HepG2 (cell line): ENCODE data around the gene VWA3B. TPM values are rescaled to one million over a fixed set of nuclear protein-coding genes. Genes with fewer than 3 reads are reported as not detected.

ENCODE experiments used
- ATAC-seq: fragments of 200-7000 bp; cut with Tn5 transposase; 3 replicates; pipeline ENCODE4 v1.9.1; 2020; ENCODE audit warnings: mild to moderate bottlenecking, moderate library complexity
- BruUV-seq: library from RNA; stranded (reverse); fragments of 400-500 nt; replicated peaks from 2 replicates; lab custom pipeline; 2021; lab: Mats Ljungman, UMichigan
- CTCF ChIA-PET: fragments of 300-600 bp; formaldehyde crosslinking; extraction: SDS; loops from one replicate; lab custom pipeline; 2021; ENCODE audit warnings: low total read pairs, inconsistent platforms, low intra/inter-chr PET ratio; lab: Yijun Ruan, JAX
- POLR2A ChIA-PET: fragments of 350-600 bp; sonication (Branson Sonifier 250); formaldehyde crosslinking; loops from one replicate; lab custom pipeline; 2020; ENCODE audit warnings: antibody characterized with exemption, inconsistent platforms; lab: Yijun Ruan, JAX
- DNase-seq: peaks from one replicate; pipeline ENCODE4 v3.0.0-alpha.2; 2015; ENCODE audit warnings: low spot score
- FAIRE-seq: peaks from 3 replicates; lab custom pipeline; 2011; peaks lifted over from hg19 to GRCh38; lab: Jason Lieb, UNC
- H2AFZ ChIP-seq: one replicate; pipeline ENCODE4 v1.6.1; 2011; ENCODE audit warnings: low read length, inconsistent platforms
- H3K27ac ChIP-seq: fragments of 300-600 bp; 3 replicates; pipeline ENCODE4 v1.8.0; 2011; ENCODE audit warnings: mixed run types, mild to moderate bottlenecking, mixed read lengths, low read length, inconsistent platforms; ENCODE audit not compliant: insufficient read depth; ENCODE audit errors: extremely low read length
- H3K27me3 ChIP-seq, 2 experiments: fragments of 200-600 bp in 1 of 2; 2 replicates in 1 of 2; 3 replicates in 1 of 2; pipeline versions ENCODE4 v1.6.0 to v1.8.0; 2011; ENCODE audit warnings: low read length in 2 of 2, mild to moderate bottlenecking in 2 of 2, moderate library complexity in 2 of 2, inconsistent platforms in 1 of 2; ENCODE audit not compliant: insufficient read depth in 2 of 2, control insufficient read depth in 1 of 2
- H3K36me3 ChIP-seq, 2 experiments: fragments of 200-600 bp in 1 of 2; replicated peaks in 1 of 2; 2 replicates in 1 of 2; 3 replicates in 1 of 2; pipeline versions ENCODE4 v1.5.1 to v1.8.0; 2011; ENCODE audit warnings: low read length in 2 of 2, inconsistent platforms in 1 of 2; ENCODE audit not compliant: insufficient read depth in 2 of 2, control insufficient read depth in 1 of 2
- H3K4me1 ChIP-seq: 2 replicates; pipeline ENCODE4 v1.5.1; 2012; ENCODE audit warnings: low read length, inconsistent platforms; ENCODE audit not compliant: insufficient read depth
- H3K4me2 ChIP-seq: 2 replicates; pipeline ENCODE4 v1.6.0; 2011; ENCODE audit warnings: low read depth, low read length, inconsistent platforms
- H3K4me3 ChIP-seq, 3 experiments: fragments of 200-600 bp in 1 of 3; sonication (generic), shearing (Covaris generic) in 1 of 3; replicated peaks in 1 of 3; 2 replicates each; pipeline ENCODE4 v1.5.1; 2011 to 2016; ENCODE audit warnings: low read length in 3 of 3, inconsistent platforms in 2 of 3, low read depth in 2 of 3, mild to moderate bottlenecking in 2 of 3, control low read depth in 1 of 3, mixed read lengths in 1 of 3; ENCODE audit not compliant: insufficient read depth in 1 of 3
- H3K79me2 ChIP-seq: one replicate; pipeline ENCODE4 v1.6.1; 2011; ENCODE audit warnings: low read length, inconsistent platforms; ENCODE audit not compliant: insufficient read depth
- H3K9ac ChIP-seq: 2 replicates; pipeline ENCODE4 v1.6.0; 2011; ENCODE audit warnings: mild to moderate bottlenecking, low read depth, low read length, inconsistent platforms; ENCODE audit not compliant: insufficient read depth
- H3K9me3 ChIP-seq: 2 replicates; pipeline ENCODE4 v1.5.1; 2012; ENCODE audit warnings: mild to moderate bottlenecking, low read length
- H4K20me1 ChIP-seq: 2 replicates; pipeline ENCODE4 v1.6.0; 2011; ENCODE audit warnings: inconsistent platforms, mild to moderate bottlenecking, low read length, moderate library complexity; ENCODE audit not compliant: insufficient read depth
- FOXA3 ChIP-seq: IDR thresholded peaks from 2 replicates; pipeline ENCODE4 v1.6.1; 2016; ENCODE audit warnings: missing genetic modification reagents, missing compliant biosample characterization
- FOXJ3 ChIP-seq: sonication (generic); formaldehyde crosslinking; IDR thresholded peaks from 2 replicates; pipeline ENCODE4 v1.4.0; 2020; ENCODE audit warnings: missing genetic modification reagents, mild to moderate bottlenecking, borderline replicate concordance
- KLF9 ChIP-seq: IDR thresholded peaks from 2 replicates; pipeline ENCODE4 v1.6.1; 2016; ENCODE audit warnings: low read depth
- NFIC ChIP-seq: IDR thresholded peaks from 2 replicates; pipeline ENCODE4 v1.6.1; 2012; ENCODE audit warnings: mild to moderate bottlenecking, low read length, inconsistent platforms
- PPARG ChIP-seq: conservative IDR thresholded peaks from 2 replicates; pipeline ENCODE4 v1.6.1; 2016; ENCODE audit warnings: missing biosample characterization, missing genetic modification reagents
- TEAD3 ChIP-seq: optimal IDR thresholded peaks from 2 replicates; pipeline ENCODE3; 2016; ENCODE audit warnings: borderline replicate concordance
- ZEB1 ChIP-seq: IDR thresholded peaks from 2 replicates; pipeline ENCODE4 v1.6.1; 2012; ENCODE audit warnings: mild to moderate bottlenecking, low read depth, inconsistent platforms; ENCODE audit not compliant: insufficient replicate concordance
- ZNF225 ChIP-seq: sonication (generic); formaldehyde crosslinking; IDR thresholded peaks from 2 replicates; pipeline ENCODE4 v1.4.0; 2020; ENCODE audit warnings: mild to moderate bottlenecking, missing genetic modification reagents
- WGBS: methylation state at CpG from one replicate; pipeline ENCODE4 v1.1.6; 2017; ENCODE audit warnings: low lambda C conversion rate; 5-methylcytosine and 5-hydroxymethylcytosine counted together
- in situ Hi-C: cut with HindIII; loops from 2 replicates; pipeline ENCODE4 v1.10.0; 2017; ENCODE audit warnings: low pct_unique_long_range_greater_than_20kb; ENCODE audit not compliant: extremely low pct_ligation_motif_present
- intact Hi-C: fragments of 100-400 bp; cut with micrococcal nuclease; formaldehyde crosslinking; loops from one replicate; pipeline ENCODE4 v1.10.0; 2022; ENCODE audit not compliant: unreplicated experiment
- polyA plus RNA-seq, 8 experiments: library from polyadenylated mRNA; depleted of rRNA in 3 of 8; stranded (reverse) in 7 of 8; unstranded in 1 of 8; fragments of >200 nt; fragmentation: Illumina TruSeq in 4 of 8; extraction: Trizol in 4 of 8; gene quantifications; 2 replicates each; pipeline versions ENCODE4 v1.2.1 to v1.2.3, GENCODE V29; 2011 to 2016; ENCODE audit warnings: low read depth in 4 of 8, missing spikeins in 1 of 8, mixed read lengths in 1 of 8; ENCODE audit not compliant: insufficient read depth in 1 of 8
- total RNA-seq, 5 experiments: library from RNA; depleted of rRNA; stranded (reverse); fragments of >200 nt; fragmentation: Illumina TruSeq; extraction: Trizol; gene quantifications; 2 replicates each; pipeline ENCODE4 v1.2.3, GENCODE V29; 2016; ENCODE audit warnings: low read depth in 1 of 5
- TF ChIP-seq, protein P1 (sequence below): IDR thresholded peaks from 2 replicates; pipeline ENCODE4 v1.6.1; 2016; ENCODE audit warnings: low read depth, missing genetic modification reagents, missing compliant biosample characterization
- TF ChIP-seq, protein P2 (sequence below): sonication (generic); formaldehyde crosslinking; IDR thresholded peaks from 2 replicates; pipeline ENCODE4 v1.8.1; 2023; ENCODE audit warnings: mild to moderate bottlenecking, missing genetic modification reagents, borderline replicate concordance
- TF ChIP-seq, protein P3 (sequence below): sonication (generic); formaldehyde crosslinking; IDR thresholded peaks from 2 replicates; pipeline ENCODE4; 2020; ENCODE audit warnings: missing genetic modification reagents, mild to moderate bottlenecking, borderline replicate concordance
- TF ChIP-seq, protein P4 (sequence below): sonication (generic); formaldehyde crosslinking; IDR thresholded peaks from 2 replicates; pipeline ENCODE4 v1.5.0; 2020; ENCODE audit warnings: missing genetic modification reagents

VWA3B gene
- total and polyA plus RNA-seq, 2 of the 13 experiments (the other 11 are each of a cell fraction or from before 2014, with no cell fraction given): not detected

DNA sequence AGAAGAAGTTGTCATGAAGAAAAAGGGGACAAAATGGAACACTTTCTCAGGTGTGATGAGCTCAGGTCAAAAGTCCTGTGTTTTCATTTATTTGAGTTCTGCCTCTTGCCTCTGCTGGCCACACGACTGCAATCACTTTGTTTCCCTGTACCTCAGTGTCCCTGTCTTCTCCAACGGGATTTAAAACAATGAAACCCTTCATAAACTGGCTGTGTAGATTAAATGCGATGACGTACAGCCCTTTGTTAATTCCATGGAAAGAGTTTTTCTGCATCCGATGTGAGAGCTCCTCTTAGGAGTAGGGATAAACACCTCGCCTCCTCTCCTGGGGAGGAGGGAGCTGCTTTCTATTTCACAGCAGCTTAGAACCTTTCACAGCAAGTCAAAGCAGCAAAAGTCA is 207.7 kb downstream of the VWA3B start (continued):
- TF ChIP-seq, protein P1, sequence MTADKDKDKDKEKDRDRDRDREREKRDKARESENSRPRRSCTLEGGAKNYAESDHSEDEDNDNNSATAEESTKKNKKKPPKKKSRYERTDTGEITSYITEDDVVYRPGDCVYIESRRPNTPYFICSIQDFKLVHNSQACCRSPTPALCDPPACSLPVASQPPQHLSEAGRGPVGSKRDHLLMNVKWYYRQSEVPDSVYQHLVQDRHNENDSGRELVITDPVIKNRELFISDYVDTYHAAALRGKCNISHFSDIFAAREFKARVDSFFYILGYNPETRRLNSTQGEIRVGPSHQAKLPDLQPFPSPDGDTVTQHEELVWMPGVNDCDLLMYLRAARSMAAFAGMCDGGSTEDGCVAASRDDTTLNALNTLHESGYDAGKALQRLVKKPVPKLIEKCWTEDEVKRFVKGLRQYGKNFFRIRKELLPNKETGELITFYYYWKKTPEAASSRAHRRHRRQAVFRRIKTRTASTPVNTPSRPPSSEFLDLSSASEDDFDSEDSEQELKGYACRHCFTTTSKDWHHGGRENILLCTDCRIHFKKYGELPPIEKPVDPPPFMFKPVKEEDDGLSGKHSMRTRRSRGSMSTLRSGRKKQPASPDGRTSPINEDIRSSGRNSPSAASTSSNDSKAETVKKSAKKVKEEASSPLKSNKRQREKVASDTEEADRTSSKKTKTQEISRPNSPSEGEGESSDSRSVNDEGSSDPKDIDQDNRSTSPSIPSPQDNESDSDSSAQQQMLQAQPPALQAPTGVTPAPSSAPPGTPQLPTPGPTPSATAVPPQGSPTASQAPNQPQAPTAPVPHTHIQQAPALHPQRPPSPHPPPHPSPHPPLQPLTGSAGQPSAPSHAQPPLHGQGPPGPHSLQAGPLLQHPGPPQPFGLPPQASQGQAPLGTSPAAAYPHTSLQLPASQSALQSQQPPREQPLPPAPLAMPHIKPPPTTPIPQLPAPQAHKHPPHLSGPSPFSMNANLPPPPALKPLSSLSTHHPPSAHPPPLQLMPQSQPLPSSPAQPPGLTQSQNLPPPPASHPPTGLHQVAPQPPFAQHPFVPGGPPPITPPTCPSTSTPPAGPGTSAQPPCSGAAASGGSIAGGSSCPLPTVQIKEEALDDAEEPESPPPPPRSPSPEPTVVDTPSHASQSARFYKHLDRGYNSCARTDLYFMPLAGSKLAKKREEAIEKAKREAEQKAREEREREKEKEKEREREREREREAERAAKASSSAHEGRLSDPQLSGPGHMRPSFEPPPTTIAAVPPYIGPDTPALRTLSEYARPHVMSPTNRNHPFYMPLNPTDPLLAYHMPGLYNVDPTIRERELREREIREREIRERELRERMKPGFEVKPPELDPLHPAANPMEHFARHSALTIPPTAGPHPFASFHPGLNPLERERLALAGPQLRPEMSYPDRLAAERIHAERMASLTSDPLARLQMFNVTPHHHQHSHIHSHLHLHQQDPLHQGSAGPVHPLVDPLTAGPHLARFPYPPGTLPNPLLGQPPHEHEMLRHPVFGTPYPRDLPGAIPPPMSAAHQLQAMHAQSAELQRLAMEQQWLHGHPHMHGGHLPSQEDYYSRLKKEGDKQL: no peak
- TF ChIP-seq ZNF225 (no peak), NFIC (no peak), FOXJ3 (CRISPR knock-in tag) (0 out of 2 replicates have a peak, but pooled peaks have one; percentile 0)
- TF ChIP-seq, protein P2, sequence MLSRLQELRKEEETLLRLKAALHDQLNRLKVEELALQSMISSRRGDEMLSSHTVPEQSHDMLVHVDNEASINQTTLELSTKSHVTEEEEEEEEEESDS: no peak

DNA sequence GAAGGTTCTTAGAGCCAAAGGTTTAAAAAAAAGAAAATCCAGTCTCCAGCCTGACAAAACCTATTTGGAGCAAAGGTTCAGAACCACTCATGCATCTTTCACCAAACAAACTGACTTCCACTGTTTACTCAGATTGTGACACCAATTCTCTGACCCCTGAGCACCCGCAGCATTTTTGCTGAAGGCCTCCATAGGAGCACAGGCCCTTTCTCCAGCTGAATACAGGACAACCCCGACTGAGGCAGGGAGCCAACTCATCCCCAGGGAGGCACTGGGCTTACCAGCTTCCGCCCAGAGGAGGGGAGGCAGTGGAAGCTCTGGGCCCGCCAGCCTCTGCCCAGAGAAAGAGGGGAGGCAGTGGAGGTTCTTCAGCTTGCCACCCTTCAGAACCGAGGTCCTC is 208.3 kb downstream of the VWA3B start:
- POLR2A ChIA-PET: no interaction called here
- TF ChIP-seq, protein P3, sequence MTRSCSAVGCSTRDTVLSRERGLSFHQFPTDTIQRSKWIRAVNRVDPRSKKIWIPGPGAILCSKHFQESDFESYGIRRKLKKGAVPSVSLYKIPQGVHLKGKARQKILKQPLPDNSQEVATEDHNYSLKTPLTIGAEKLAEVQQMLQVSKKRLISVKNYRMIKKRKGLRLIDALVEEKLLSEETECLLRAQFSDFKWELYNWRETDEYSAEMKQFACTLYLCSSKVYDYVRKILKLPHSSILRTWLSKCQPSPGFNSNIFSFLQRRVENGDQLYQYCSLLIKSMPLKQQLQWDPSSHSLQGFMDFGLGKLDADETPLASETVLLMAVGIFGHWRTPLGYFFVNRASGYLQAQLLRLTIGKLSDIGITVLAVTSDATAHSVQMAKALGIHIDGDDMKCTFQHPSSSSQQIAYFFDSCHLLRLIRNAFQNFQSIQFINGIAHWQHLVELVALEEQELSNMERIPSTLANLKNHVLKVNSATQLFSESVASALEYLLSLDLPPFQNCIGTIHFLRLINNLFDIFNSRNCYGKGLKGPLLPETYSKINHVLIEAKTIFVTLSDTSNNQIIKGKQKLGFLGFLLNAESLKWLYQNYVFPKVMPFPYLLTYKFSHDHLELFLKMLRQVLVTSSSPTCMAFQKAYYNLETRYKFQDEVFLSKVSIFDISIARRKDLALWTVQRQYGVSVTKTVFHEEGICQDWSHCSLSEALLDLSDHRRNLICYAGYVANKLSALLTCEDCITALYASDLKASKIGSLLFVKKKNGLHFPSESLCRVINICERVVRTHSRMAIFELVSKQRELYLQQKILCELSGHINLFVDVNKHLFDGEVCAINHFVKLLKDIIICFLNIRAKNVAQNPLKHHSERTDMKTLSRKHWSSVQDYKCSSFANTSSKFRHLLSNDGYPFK (CRISPR knock-in tag): peak; percentile 20; the same call in 1 of the 2 replicates
- TF ChIP-seq TEAD3 (CRISPR knock-in tag) (peak; percentile 21), FOXA3 (peak; percentile 84), ZEB1 (no peak), PPARG (peak; percentile 79), KLF9 (CRISPR knock-in tag) (no peak)
- TF ChIP-seq, protein P4, sequence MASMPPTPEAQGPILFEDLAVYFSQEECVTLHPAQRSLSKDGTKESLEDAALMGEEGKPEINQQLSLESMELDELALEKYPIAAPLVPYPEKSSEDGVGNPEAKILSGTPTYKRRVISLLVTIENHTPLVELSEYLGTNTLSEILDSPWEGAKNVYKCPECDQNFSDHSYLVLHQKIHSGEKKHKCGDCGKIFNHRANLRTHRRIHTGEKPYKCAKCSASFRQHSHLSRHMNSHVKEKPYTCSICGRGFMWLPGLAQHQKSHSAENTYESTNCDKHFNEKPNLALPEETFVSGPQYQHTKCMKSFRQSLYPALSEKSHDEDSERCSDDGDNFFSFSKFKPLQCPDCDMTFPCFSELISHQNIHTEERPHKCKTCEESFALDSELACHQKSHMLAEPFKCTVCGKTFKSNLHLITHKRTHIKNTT (CRISPR knock-in tag): no peak

More for the DNA sequence above, 208.3 kb downstream of the VWA3B start:
- H3K27ac ChIP-seq: no peak overlapping the region
- no TSS peak for BruUV-seq
- 0% methylated on average over 5 of the region's 5 CpGs for WGBS
- no peak overlapping the region for H3K9ac ChIP-seq
- in situ Hi-C loops: no loop called here
- H3K79me2 ChIP-seq: no peaks in the 10 kb centered on the region
- CTCF ChIA-PET: no interaction called here
- intact Hi-C loops: loop anchor here (2.0 kb wide), 1 partner anchor 90 kb away; no protein-coding TSS in a partner anchor
- ATAC-seq: peak; percentile 83
- peak overlapping the region; percentile 57 for H3K4me2 ChIP-seq
- H3K4me1 ChIP-seq: peaks cover 25% of the 10 kb centered on the region
- H4K20me1 ChIP-seq: no peaks in the 10 kb centered on the region
- no peak overlapping the region for H2AFZ ChIP-seq
- peak; percentile 12 for FAIRE-seq
- peak; percentile 59 for DNase-seq
- H3K27me3 ChIP-seq: peaks cover 10 to 23% of the 10 kb centered on the region in 2 experiments; a peak in 4 of 5 replicates
- no peaks in the 10 kb centered on the region for H3K36me3 ChIP-seq
- H3K4me3 ChIP-seq: peak overlapping the region in 2 of 3 experiments; percentile 1 to 23; a peak in 1 of 6 replicates
- peaks cover under 1% of the 10 kb centered on the region; the same call in 1 of the 2 replicates for H3K9me3 ChIP-seq
